Kasumi-1 (cell line): ENCODE data around the gene DLEC1.

Experiments
- DNase-seq, 2 experiments: peaks; one replicate each; lab custom pipeline; 2025; lab: John Stamatoyannopoulos, UW

The DLEC1 gene

GRCh38 chr3:38108649-38109579, 69.9 kb downstream of the DLEC1 start:
- DNase-seq: peak; percentile 25

GRCh38 chr3:38109580-38110313, 70.7 kb downstream of the DLEC1 start:
- no peak for DNase-seq

- no peak for DNase-seq
Observed at GRCh38 chr3:38110314-38111050, 71.5 kb downstream of the DLEC1 start.

- no peak for DNase-seq
Observed at GRCh38 chr3:38111201-38111600, 72.2 kb downstream of the DLEC1 start.

- DNase-seq: no peak
Observed at GRCh38 chr3:38111696-38112377, 72.8 kb downstream of the DLEC1 start.

GRCh38 chr3:38112378-38112761, 73.4 kb downstream of the DLEC1 start:
- DNase-seq: no peak

GRCh38 chr3:38114052-38114874, 75.3 kb downstream of the DLEC1 start:
- no peak for DNase-seq

GRCh38 chr3:38114875-38115644, 76.1 kb downstream of the DLEC1 start:
- DNase-seq: no peak

- no peak for DNase-seq
Observed at GRCh38 chr3:38115645-38116427, 76.8 kb downstream of the DLEC1 start.

GRCh38 chr3:38116471-38117162, 77.6 kb downstream of the DLEC1 start:
- DNase-seq: no peak

- DNase-seq: no peak
Observed at GRCh38 chr3:38117163-38117716, 78.2 kb downstream of the DLEC1 start.

GRCh38 chr3:38117748-38118420, 78.9 kb downstream of the DLEC1 start:
- peak; percentile 75 to 84 for DNase-seq

- DNase-seq: peak in 1 of 2 experiments; percentile 13
Observed at GRCh38 chr3:38118421-38119247, 79.6 kb downstream of the DLEC1 start.

- no peak for DNase-seq
Observed at GRCh38 chr3:38119248-38119544, 80.2 kb downstream of the DLEC1 start.

GRCh38 chr3:38119821-38120692, 81.0 kb downstream of the DLEC1 start:
- DNase-seq: no peak
